ENCODE results near the gene CTNNA2.

GRCh38 chr2:80475970-80476369 is 963.1 kb downstream of the CTNNA2 start:
- TF ChIP-seq ZNF70 (CRISPR knock-in tag; IDR thresholded peaks at IDR 0.05) = no peak
- no peak for TF ChIP-seq ZFP3 (CRISPR knock-in tag; IDR thresholded peaks at IDR 0.05)
- no peak for TF ChIP-seq ESRRG (CRISPR knock-in tag; IDR thresholded peaks at IDR 0.05)
- no peak for TF ChIP-seq ZC3H10 (CRISPR knock-in tag; IDR thresholded peaks at IDR 0.05)
- TF ChIP-seq, protein P1, sequence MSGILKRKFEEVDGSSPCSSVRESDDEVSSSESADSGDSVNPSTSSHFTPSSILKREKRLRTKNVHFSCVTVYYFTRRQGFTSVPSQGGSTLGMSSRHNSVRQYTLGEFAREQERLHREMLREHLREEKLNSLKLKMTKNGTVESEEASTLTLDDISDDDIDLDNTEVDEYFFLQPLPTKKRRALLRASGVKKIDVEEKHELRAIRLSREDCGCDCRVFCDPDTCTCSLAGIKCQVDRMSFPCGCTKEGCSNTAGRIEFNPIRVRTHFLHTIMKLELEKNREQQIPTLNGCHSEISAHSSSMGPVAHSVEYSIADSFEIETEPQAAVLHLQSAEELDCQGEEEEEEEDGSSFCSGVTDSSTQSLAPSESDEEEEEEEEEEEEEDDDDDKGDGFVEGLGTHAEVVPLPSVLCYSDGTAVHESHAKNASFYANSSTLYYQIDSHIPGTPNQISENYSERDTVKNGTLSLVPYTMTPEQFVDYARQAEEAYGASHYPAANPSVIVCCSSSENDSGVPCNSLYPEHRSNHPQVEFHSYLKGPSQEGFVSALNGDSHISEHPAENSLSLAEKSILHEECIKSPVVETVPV (CRISPR knock-in tag; IDR thresholded peaks at IDR 0.05) = no peak
- no peak for TF ChIP-seq ISL1 (CRISPR knock-in tag; IDR thresholded peaks at IDR 0.05)
- TF ChIP-seq ZFP30 (CRISPR knock-in tag; IDR thresholded peaks at IDR 0.05) = no peak
- TF ChIP-seq OSR1 (CRISPR knock-in tag; IDR thresholded peaks at IDR 0.05) = no peak
- no peak for TF ChIP-seq TOX (CRISPR knock-in tag; IDR thresholded peaks at IDR 0.05; ENCODE audit: borderline replicate concordance)
- TF ChIP-seq ARNTL (CRISPR knock-in tag; IDR thresholded peaks at IDR 0.05; ENCODE audit: borderline replicate concordance, low read depth) = no peak
- TF ChIP-seq CSDC2 (CRISPR knock-in tag; IDR thresholded peaks at IDR 0.05) = no peak
